ENCODE data around the gene ZNF526. TPM values are rescaled to one million over a fixed set of nuclear protein-coding genes. Genes with fewer than 3 reads are reported as not detected.
A peak's percentile ranks its signal among the peaks of the same experiment; 100 is the strongest.

ZNF526 gene
- total and polyA plus RNA-seq, 9 of the 15 experiments (the other 6 are each of a cell fraction or from before 2014, with no cell fraction given): 1.3 to 17.9 (median 6.2) TPM

DNA sequence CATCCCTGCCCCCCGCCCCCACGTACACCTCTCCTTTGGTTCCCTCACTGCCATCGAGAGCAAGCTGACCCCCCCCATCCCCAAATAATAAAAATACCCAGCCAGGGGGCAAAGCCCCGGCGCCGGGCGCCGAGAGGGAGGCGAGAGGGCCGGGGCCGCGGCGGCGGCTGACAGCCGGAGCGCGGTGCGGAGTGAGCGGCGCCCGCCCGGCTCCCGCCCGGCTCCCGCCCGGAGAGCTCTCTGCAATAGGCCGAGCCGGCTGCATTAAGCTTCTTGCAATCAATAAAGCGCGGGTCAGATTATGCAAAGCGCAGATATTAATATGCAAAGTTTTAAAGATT, 43.5 kb upstream of the ZNF526 start:
- H4K20me1 ChIP-seq (replicated peaks; ENCODE audit: control insufficient read depth, insufficient read depth, low read length): peaks cover 22% of the 10 kb centered on the region; the same call in 1 of the 2 replicates
- CTCF ChIA-PET (ENCODE audit: low intra/inter-chr PET ratio): interaction anchor here (0.6 to 0.9 kb wide), 2 partner anchors 68 to 226 kb away, joined by 3 read pairs; no protein-coding TSS in a partner anchor
- in situ Hi-C loops (cut with MboI): no loop called here
- WGBS (ENCODE audit: insufficient coverage, low coverage, missing lambda C conversion rate): 1% methylated on average over 15 of the region's 31 CpGs
- no peak overlapping the region for H3K27ac ChIP-seq (ENCODE audit: extremely low read depth, low read depth, low read length)
- H3K27me3 ChIP-seq (ENCODE audit: control insufficient read depth in 2 of 2, insufficient read depth in 2 of 2, low read length in 2 of 2): peaks cover 51 to 88% of the 10 kb centered on the region in 2 experiments
- no TSS peak for BruUV-seq (replicated peaks)
- intact Hi-C loops (cut with micrococcal nuclease): no loop called here
- H3K4me3 ChIP-seq: peak overlapping the region; percentile 15; the same call in 1 of the 2 replicates
- no peak overlapping the region for H2AFZ ChIP-seq (ENCODE audit: low read depth, low read length)
- no peaks in the 10 kb centered on the region for H3K79me2 ChIP-seq (ENCODE audit: control insufficient read depth, insufficient read depth, low read length)
- TF ChIP-seq, protein P1, sequence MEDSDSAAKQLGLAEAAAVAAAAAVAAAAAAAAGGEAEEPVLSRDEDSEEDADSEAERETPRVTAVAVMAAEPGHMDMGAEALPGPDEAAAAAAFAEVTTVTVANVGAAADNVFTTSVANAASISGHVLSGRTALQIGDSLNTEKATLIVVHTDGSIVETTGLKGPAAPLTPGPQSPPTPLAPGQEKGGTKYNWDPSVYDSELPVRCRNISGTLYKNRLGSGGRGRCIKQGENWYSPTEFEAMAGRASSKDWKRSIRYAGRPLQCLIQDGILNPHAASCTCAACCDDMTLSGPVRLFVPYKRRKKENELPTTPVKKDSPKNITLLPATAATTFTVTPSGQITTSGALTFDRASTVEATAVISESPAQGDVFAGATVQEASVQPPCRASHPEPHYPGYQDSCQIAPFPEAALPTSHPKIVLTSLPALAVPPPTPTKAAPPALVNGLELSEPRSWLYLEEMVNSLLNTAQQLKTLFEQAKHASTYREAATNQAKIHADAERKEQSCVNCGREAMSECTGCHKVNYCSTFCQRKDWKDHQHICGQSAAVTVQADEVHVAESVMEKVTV (CRISPR knock-in tag; IDR thresholded peaks at IDR 0.05): no peak
- TF ChIP-seq GABPB2 (CRISPR knock-in tag; conservative IDR thresholded peaks at IDR 0.05) (no peak), BRD9 (IDR thresholded peaks at IDR 0.05; ENCODE audit: low read depth, partially characterized antibody) (no peak), POLR2G (IDR thresholded peaks at IDR 0.05; ENCODE audit: low read depth, low read length) (no peak), POU5F1 (IDR thresholded peaks at IDR 0.05; ENCODE audit: borderline replicate concordance, low read depth, low read length, partially characterized antibody) (no peak)
- TF ChIP-seq, protein P2, sequence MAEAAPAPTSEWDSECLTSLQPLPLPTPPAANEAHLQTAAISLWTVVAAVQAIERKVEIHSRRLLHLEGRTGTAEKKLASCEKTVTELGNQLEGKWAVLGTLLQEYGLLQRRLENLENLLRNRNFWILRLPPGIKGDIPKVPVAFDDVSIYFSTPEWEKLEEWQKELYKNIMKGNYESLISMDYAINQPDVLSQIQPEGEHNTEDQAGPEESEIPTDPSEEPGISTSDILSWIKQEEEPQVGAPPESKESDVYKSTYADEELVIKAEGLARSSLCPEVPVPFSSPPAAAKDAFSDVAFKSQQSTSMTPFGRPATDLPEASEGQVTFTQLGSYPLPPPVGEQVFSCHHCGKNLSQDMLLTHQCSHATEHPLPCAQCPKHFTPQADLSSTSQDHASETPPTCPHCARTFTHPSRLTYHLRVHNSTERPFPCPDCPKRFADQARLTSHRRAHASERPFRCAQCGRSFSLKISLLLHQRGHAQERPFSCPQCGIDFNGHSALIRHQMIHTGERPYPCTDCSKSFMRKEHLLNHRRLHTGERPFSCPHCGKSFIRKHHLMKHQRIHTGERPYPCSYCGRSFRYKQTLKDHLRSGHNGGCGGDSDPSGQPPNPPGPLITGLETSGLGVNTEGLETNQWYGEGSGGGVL (CRISPR knock-in tag; IDR thresholded peaks at IDR 0.05): no peak
- H3K4me1 ChIP-seq (replicated peaks in 1 of 2; ENCODE audit: control insufficient read depth in 2 of 2, insufficient read depth in 2 of 2, low read length in 2 of 2): peaks cover 0 to 15% of the 10 kb centered on the region in 2 experiments; a peak in 3 of 5 replicates
- POLR2A ChIA-PET: interaction anchor here (0.8 to 1.2 kb wide), 3 partner anchors 12 to 49 kb away, joined by 3 to 4 read pairs (median 3); no protein-coding TSS in a partner anchor
- FAIRE-seq: no peak
- no peaks in the 10 kb centered on the region for H3K9me1 ChIP-seq (ENCODE audit: control insufficient read depth, insufficient read depth, low read length)
- no peak overlapping the region for H3K9ac ChIP-seq (ENCODE audit: insufficient read depth in 1 of 2, low read depth in 2 of 2, low read length in 2 of 2)
- H3K9me3 ChIP-seq (replicated peaks; ENCODE audit: control insufficient read depth, insufficient read depth, low read depth, low read length): no peaks in the 10 kb centered on the region
- H3K4me2 ChIP-seq (ENCODE audit: insufficient read depth, low read length): no peak overlapping the region
- peak in 1 of 4 experiments; percentile 45 for DNase-seq (ENCODE audit: extremely low read depth in 1 of 4, low spot score in 3 of 4)
- ATAC-seq: peak; percentile 55
- no peaks in the 10 kb centered on the region for H3K36me3 ChIP-seq (ENCODE audit: control insufficient read depth, insufficient read depth, low read length)

All from K562 (cell line).